AG09319 (cell line): ENCODE measurements around the gene PML.
"Not testable (repeated sequence)": the region's sequence is repeated elsewhere in the genome, so short reads cannot be mapped to it uniquely, and the experiment has no call there.

Source experiments
- DNase-seq: peaks from one replicate; pipeline ENCODE4 v3.0.0-alpha.2; 2010; ENCODE audit warnings: low read depth; ENCODE audit errors: extremely low read depth
- TF ChIP-seq, protein P1 (sequence below): IDR thresholded peaks from 2 replicates; pipeline ENCODE4 v1.5.1; 2011; ENCODE audit warnings: low read depth, mild to moderate bottlenecking, inconsistent platforms, low read length, moderate library complexity

Gene PML

GRCh38 chr15:73957785-73958184, 36.7 kb upstream of the PML start:
- TF ChIP-seq, protein P1, sequence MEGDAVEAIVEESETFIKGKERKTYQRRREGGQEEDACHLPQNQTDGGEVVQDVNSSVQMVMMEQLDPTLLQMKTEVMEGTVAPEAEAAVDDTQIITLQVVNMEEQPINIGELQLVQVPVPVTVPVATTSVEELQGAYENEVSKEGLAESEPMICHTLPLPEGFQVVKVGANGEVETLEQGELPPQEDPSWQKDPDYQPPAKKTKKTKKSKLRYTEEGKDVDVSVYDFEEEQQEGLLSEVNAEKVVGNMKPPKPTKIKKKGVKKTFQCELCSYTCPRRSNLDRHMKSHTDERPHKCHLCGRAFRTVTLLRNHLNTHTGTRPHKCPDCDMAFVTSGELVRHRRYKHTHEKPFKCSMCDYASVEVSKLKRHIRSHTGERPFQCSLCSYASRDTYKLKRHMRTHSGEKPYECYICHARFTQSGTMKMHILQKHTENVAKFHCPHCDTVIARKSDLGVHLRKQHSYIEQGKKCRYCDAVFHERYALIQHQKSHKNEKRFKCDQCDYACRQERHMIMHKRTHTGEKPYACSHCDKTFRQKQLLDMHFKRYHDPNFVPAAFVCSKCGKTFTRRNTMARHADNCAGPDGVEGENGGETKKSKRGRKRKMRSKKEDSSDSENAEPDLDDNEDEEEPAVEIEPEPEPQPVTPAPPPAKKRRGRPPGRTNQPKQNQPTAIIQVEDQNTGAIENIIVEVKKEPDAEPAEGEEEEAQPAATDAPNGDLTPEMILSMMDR, result no peak
- DNase-seq, result no peak

- TF ChIP-seq, protein P1, result no peak
- no peak for DNase-seq
Measured at GRCh38 chr15:73959012-73959581, 35.4 kb upstream of the PML start.

GRCh38 chr15:73959801-73960200, 34.7 kb upstream of the PML start:
- no peak for DNase-seq
- TF ChIP-seq, protein P1, result no peak

GRCh38 chr15:73960472-73961070, 33.9 kb upstream of the PML start:
- DNase-seq, result not testable (repeated sequence)

DNA sequence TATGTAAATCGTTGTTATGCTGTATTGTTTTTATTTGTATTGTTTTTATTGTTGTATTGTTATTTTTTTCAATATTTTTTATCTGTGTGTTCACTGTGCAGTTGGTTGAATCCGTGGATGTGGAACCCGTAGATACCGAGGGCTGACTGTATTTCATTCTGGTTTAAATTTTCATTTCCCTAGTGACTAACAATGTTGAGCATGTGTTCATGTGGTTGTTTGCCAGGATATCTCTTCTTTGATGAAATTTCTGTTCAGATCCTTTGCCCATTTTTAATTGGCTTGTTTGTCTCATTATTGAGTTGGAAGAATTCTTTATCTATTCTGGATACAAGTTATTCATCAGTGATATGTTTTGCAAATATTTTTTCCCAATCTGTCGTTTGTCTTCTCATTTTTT, 32.1 kb upstream of the PML start:
- TF ChIP-seq, protein P1, result no peak
- DNase-seq, result no peak

GRCh38 chr15:73964736-73965093, 29.8 kb upstream of the PML start:
- TF ChIP-seq, protein P1, result peak; percentile 97
- DNase-seq, result no peak

DNA sequence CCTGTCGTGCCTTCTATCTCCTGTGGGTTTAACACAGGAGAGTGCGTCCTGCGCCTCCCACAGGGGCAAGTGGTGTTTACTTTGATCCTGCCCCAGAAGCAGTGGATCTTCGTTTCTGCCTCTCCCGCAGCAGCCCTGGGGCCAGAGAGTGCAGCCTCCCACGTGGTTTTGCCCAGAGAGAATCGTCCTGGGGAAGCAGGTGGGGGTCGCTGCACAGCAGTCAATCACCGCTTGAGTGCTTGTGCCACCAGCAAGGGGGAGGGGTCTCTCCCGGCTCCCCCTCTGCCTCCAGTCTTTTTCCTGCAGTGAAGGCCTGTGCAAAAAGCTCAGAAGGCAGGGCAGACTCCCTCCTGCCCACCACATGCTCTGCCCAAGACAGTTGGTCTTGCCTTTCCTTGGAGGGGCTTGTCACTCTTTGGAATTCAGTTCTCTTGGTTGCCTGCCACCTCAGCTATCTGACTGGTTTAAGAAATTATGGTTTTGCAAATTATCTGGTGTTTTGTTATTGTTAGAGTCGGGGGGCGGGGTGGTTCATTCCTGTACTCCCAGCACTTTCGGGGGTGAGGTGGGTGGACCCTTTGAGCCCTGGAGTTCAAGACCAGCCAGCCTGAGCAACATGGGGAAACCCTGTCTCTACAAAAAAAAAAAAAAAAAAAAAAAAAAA, 29.3 kb upstream of the PML start:
- DNase-seq, result no peak
- TF ChIP-seq, protein P1, result no peak

GRCh38 chr15:73965758-73966113, 28.8 kb upstream of the PML start:
- TF ChIP-seq, protein P1, result no peak
- no peak for DNase-seq
